Activated B cell treated with CpG ODN at 0.5 μM for 24 hours (primary cell): Measurements from ENCODE around the gene ARRDC1. TPM values are rescaled to one million over a fixed set of nuclear protein-coding genes. Genes with fewer than 3 reads are reported as not detected.
"Not testable (repeated sequence)": the region's sequence is repeated elsewhere in the genome, so short reads cannot be mapped to it uniquely, and the experiment has no call there.

ENCODE experiments used
- ATAC-seq: fragments of 200-7000 bp; cut with Tn5 transposase; one replicate; pipeline ENCODE4 v1.10.0; 2021; ENCODE audit warnings: low read depth, mild to moderate bottlenecking, moderate library complexity
- CTCF ChIA-PET: fragments of 350-600 bp; sonication (Branson Sonifier 250); formaldehyde crosslinking; loops from one replicate; lab custom pipeline; 2021; ENCODE audit warnings: antibody characterized with exemption; lab: Charles Lee
- POLR2A ChIA-PET: fragments of 350-600 bp; sonication (Branson Sonifier 250); formaldehyde crosslinking; loops from one replicate; lab custom pipeline; 2021; ENCODE audit warnings: antibody characterized with exemption; lab: Charles Lee
- DNase-seq: peaks from one replicate; pipeline ENCODE4 v3.0.0; 2022
- H3K27ac Mint-ChIP-seq: one replicate; pipeline ENCODE4 v1.8.0; 2020; ENCODE audit warnings: mixed read lengths
- H3K27me3 Mint-ChIP-seq: one replicate; pipeline ENCODE4 v1.8.0; 2021; ENCODE audit warnings: mixed read lengths
- H3K36me3 Mint-ChIP-seq: one replicate; pipeline ENCODE4 v1.8.0; 2021; ENCODE audit warnings: low read depth, mixed read lengths
- H3K4me1 Mint-ChIP-seq: one replicate; pipeline ENCODE4 v1.8.0; 2021; ENCODE audit warnings: mixed read lengths
- H3K4me3 Mint-ChIP-seq: one replicate; pipeline ENCODE4 v1.8.0; 2020; ENCODE audit warnings: mild to moderate bottlenecking, mixed read lengths
- H3K9me3 Mint-ChIP-seq: one replicate; pipeline ENCODE4 v1.8.0; 2020; ENCODE audit warnings: mixed read lengths
- CTCF ChIP-seq: fragments of 200-600 bp; IDR thresholded peaks from one replicate; pipeline ENCODE4 v1.8.0; 2022; ENCODE audit warnings: antibody characterized with exemption, mild to moderate bottlenecking
- intact Hi-C: fragments of 100-400 bp; cut with micrococcal nuclease; formaldehyde crosslinking; loops from one replicate; pipeline ENCODE4 v1.15.1; 2024
- total RNA-seq: library from RNA; stranded (reverse); gene quantifications from 2 replicates; pipeline ENCODE4 v1.2.3, GENCODE V29; 2022

Gene ARRDC1
- total RNA-seq, 1 donor from 2014 or later = 58.3 TPM

GRCh38 chr9:137593176-137593575, 12.3 kb upstream of the ARRDC1 start:
- POLR2A ChIA-PET = interaction anchor here (1.3 to 1.7 kb wide), 2 partner anchors 10 to 12 kb away, joined by 5 to 11 read pairs; partner anchors contain the start of gene ARRDC1

DNA sequence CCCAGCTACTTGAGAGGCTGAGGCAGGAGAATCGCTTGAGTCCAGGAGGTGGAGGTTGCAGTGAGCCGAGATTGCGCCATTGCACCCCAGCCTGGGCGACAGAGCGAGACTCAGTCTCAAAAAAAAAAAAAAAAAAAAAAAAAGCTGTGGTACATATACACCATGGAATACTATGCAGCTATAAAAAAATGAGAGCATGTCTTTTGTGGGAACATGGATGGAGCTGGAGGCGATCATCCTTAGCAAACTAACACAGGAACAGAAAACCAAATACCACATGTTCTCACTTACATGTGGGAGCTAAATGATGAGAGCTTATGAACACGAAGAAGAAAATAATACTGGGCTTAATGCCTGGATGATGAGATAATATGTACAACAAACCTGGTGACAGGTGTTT, 8.9 kb upstream of the ARRDC1 start:
- H3K27ac Mint-ChIP-seq, H3K4me1 Mint-ChIP-seq, H3K27me3 Mint-ChIP-seq, H3K4me3 Mint-ChIP-seq, H3K36me3 Mint-ChIP-seq, CTCF ChIA-PET, DNase-seq, intact Hi-C loops, ATAC-seq, H3K9me3 Mint-ChIP-seq: not testable (repeated sequence)
- POLR2A ChIA-PET = interaction anchor here (1.1 kb wide), 1 partner anchor 9 kb away, joined by 4 read pairs; the partner anchor contains the start of gene ARRDC1

More at GRCh38 chr9:137593176-137593575, 12.3 kb upstream of the ARRDC1 start:
- H3K27me3 Mint-ChIP-seq = peaks cover 1% of the 10 kb centered on the region
- no peak overlapping the region for H3K27ac Mint-ChIP-seq
- no peaks in the 10 kb centered on the region for H3K9me3 Mint-ChIP-seq
- H3K4me1 Mint-ChIP-seq = peaks cover 6% of the 10 kb centered on the region
- TF ChIP-seq CTCF = no peak
- no peak overlapping the region for H3K4me3 Mint-ChIP-seq
- peaks cover 4% of the 10 kb centered on the region for H3K36me3 Mint-ChIP-seq
- DNase-seq (no peak), ATAC-seq (no peak)
- CTCF ChIA-PET = no interaction called here
- intact Hi-C loops = loop anchor here (5.0 kb wide), 1 partner anchor 41 kb away; the partner anchor contains the start of genes MRPL41 and PNPLA7

- DNase-seq (no peak), ATAC-seq (no peak)
- ChIA-PET POLR2A (no interaction called here), CTCF (no interaction called here)
- Mint-ChIP-seq H3K36me3 (no peaks in the 10 kb centered on the region), H3K4me3 (no peak overlapping the region), H3K27me3 (no peaks in the 10 kb centered on the region), H3K4me1 (no peaks in the 10 kb centered on the region), H3K9me3 (no peaks in the 10 kb centered on the region), H3K27ac (no peak overlapping the region)
- TF ChIP-seq CTCF = no peak
- intact Hi-C loops = no loop called here
These were observed 6.5 kb upstream of the ARRDC1 start for GRCh38 chr9:137598943-137599342.

DNA sequence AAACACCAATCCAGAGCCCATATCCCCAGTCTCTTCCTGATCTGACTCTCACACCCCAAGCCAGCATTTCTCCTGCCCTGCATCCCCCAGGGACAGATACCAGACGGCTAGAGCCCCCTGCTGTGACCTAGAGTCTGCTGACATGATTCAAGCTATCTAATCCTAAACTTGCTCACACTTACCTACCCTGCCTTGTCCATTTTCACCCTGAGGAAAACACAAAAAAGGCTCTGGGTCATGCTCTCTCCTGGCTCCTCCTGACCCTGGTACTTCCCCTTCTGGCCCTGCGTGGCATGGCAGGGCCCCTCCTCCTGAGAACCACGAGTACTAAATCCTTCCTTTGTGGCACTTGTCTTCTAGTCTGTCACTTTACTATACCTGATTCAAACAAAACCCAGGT, 2.8 kb upstream of the ARRDC1 start:
- ATAC-seq (no peak), DNase-seq (no peak)
- ChIA-PET CTCF (no interaction called here), POLR2A (interaction anchor here (0.7 to 1.6 kb wide), 3 partner anchors 10 to 342 kb away, joined by 3 to 11 read pairs (median 5); partner anchors contain the start of gene MRPL41)
- Mint-ChIP-seq H3K9me3 (no peaks in the 10 kb centered on the region), H3K4me1 (peaks cover 14% of the 10 kb centered on the region), H3K27me3 (no peaks in the 10 kb centered on the region), H3K4me3 (no peak overlapping the region), H3K36me3 (no peaks in the 10 kb centered on the region), H3K27ac (no peak overlapping the region)
- no peak for TF ChIP-seq CTCF
- intact Hi-C loops = no loop called here

- Mint-ChIP-seq H3K36me3 (no peaks in the 10 kb centered on the region), H3K9me3 (no peaks in the 10 kb centered on the region), H3K4me3 (peak overlapping the region; percentile 52), H3K27me3 (no peaks in the 10 kb centered on the region), H3K27ac (no peak overlapping the region), H3K4me1 (peaks cover 17% of the 10 kb centered on the region)
- ChIA-PET CTCF (no interaction called here), POLR2A (interaction anchor here (0.5 to 1.3 kb wide), 2 partner anchors 13 to 74 kb away, joined by 3 read pairs; partner anchors contain the start of gene ZMYND19)
- DNase-seq = no peak
- ATAC-seq = no peak
- intact Hi-C loops = loop anchor here (2.0 kb wide), 1 partner anchor 145 kb away; the partner anchor contains the start of gene NSMF
- TF ChIP-seq CTCF = no peak
These were observed 1.6 kb upstream of the ARRDC1 start for GRCh38 chr9:137603879-137604278.
